PC-3 (cell line): ENCODE data around the gene SERINC2.

ENCODE experiments used
- EZH2 ChIP-seq: fragments of 300-600 bp; sonication (generic); IDR thresholded peaks from one replicate; pipeline ENCODE4 v1.6.1; 2017; ENCODE audit warnings: antibody characterized with exemption, mild to moderate bottlenecking, low read length; ENCODE audit not compliant: unreplicated experiment
- EZH2phosphoT487 ChIP-seq: fragments of 300-600 bp; sonication (generic); IDR thresholded peaks from 2 replicates; pipeline ENCODE4 v1.6.1; 2018; ENCODE audit warnings: mild to moderate bottlenecking, antibody characterized with exemption, low read length, borderline replicate concordance
- TF ChIP-seq, protein P1 (sequence below): fragments of 300-600 bp; sonication (generic); conservative IDR thresholded peaks from 2 replicates; pipeline ENCODE4 v1.5.1; 2017; ENCODE audit warnings: antibody characterized with exemption, low read depth, mild to moderate bottlenecking, low read length

DNA sequence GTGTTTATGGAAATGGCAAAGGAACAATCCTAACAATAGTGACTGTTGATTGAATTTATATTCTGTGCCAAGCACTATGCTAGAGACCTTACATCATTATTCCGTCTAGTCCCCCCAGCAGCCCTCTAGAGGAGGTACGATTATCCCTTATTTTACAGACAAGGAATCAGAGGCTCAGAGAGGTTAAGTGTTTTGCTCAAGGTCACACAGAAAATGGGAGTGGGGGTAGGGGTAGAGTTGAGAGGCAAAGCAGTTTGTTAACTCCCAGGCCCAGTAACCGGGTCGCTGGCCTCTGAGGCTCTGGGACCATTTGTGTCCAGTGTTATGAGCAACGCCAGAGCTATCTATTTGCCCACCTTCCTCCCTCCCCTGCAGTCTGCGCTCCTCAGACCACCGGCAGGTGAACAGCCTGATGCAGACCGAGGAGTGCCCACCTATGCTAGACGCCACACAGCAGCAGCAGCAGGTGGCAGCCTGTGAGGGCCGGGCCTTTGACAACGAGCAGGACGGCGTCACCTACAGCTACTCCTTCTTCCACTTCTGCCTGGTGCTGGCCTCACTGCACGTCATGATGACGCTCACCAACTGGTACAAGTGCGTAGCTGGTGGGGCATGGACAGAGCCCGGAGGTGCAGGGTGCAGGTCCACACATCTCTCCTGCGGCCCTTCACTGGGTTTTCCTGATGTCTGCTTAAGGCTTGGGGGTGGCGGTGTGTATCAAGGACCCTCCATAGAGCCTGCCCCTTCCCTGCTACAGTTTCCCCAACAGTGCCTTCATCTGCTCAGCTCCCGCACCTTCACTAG lies 19.8 kb downstream of the SERINC2 start:
- TF ChIP-seq, protein P1, sequence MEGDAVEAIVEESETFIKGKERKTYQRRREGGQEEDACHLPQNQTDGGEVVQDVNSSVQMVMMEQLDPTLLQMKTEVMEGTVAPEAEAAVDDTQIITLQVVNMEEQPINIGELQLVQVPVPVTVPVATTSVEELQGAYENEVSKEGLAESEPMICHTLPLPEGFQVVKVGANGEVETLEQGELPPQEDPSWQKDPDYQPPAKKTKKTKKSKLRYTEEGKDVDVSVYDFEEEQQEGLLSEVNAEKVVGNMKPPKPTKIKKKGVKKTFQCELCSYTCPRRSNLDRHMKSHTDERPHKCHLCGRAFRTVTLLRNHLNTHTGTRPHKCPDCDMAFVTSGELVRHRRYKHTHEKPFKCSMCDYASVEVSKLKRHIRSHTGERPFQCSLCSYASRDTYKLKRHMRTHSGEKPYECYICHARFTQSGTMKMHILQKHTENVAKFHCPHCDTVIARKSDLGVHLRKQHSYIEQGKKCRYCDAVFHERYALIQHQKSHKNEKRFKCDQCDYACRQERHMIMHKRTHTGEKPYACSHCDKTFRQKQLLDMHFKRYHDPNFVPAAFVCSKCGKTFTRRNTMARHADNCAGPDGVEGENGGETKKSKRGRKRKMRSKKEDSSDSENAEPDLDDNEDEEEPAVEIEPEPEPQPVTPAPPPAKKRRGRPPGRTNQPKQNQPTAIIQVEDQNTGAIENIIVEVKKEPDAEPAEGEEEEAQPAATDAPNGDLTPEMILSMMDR, result no peak
- TF ChIP-seq EZH2, result no peak
- no peak for TF ChIP-seq EZH2phosphoT487
